ENCODE measurements around the gene TECPR2. TPM values are rescaled to one million over a fixed set of nuclear protein-coding genes. Genes with fewer than 3 reads are reported as not detected.
A peak's percentile ranks its signal among the peaks of the same experiment; 100 is the strongest.

Gene TECPR2
- total RNA-seq, 1 donor from 2014 or later = 8.4 TPM

DNA sequence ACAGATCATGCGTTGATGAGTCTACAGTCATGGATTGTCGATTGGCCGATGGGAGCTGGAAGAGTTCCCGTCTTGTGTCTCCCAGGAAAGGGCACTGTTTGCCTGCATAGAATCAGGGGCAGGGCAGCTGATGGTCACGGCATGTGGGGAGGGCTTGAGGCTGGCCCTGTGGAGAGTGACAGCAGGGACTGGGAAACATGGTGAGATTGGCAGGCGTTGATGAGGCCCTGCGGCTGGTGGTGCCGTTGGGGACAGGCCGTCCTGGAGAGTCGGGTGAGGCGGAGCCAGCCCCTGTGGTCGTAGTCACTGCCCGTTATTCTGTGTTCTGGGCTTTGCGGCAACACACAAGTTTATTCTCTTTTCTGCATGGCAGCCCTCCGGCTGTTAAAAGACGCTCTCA, 52.9 kb downstream of the TECPR2 start:
- Mint-ChIP-seq H3K9me3 (no peaks in the 10 kb centered on the region), H3K36me3 (peaks cover 17% of the 10 kb centered on the region), H3K4me1 (peaks cover 9% of the 10 kb centered on the region), H3K27ac (peak overlapping the region; percentile 51), H3K4me3 (no peak overlapping the region), H3K27me3 (ENCODE audit: insufficient read depth, low read depth) (peaks cover 9% of the 10 kb centered on the region)
- H3K4me2 ChIP-seq = no peak overlapping the region
- H3K36me3 ChIP-seq = no peaks in the 10 kb centered on the region
- H3K27me3 ChIP-seq = no peaks in the 10 kb centered on the region
- DNase-seq (ENCODE audit: low spot score) = no peak
- no peak overlapping the region for H3K4me3 ChIP-seq
- no peak overlapping the region for H2AFZ ChIP-seq (replicated peaks)
- H4K20me1 ChIP-seq (ENCODE audit: low read depth) = no peaks in the 10 kb centered on the region
- H3K9ac ChIP-seq = no peak overlapping the region
- no peak overlapping the region for H3K27ac ChIP-seq
- H3K79me2 ChIP-seq (ENCODE audit: low read depth) = no peaks in the 10 kb centered on the region
- no peaks in the 10 kb centered on the region for H3K9me3 ChIP-seq (ENCODE audit: low read depth)
- no peaks in the 10 kb centered on the region for H3K4me1 ChIP-seq
- TF ChIP-seq, protein P1, sequence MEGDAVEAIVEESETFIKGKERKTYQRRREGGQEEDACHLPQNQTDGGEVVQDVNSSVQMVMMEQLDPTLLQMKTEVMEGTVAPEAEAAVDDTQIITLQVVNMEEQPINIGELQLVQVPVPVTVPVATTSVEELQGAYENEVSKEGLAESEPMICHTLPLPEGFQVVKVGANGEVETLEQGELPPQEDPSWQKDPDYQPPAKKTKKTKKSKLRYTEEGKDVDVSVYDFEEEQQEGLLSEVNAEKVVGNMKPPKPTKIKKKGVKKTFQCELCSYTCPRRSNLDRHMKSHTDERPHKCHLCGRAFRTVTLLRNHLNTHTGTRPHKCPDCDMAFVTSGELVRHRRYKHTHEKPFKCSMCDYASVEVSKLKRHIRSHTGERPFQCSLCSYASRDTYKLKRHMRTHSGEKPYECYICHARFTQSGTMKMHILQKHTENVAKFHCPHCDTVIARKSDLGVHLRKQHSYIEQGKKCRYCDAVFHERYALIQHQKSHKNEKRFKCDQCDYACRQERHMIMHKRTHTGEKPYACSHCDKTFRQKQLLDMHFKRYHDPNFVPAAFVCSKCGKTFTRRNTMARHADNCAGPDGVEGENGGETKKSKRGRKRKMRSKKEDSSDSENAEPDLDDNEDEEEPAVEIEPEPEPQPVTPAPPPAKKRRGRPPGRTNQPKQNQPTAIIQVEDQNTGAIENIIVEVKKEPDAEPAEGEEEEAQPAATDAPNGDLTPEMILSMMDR (IDR thresholded peaks at IDR 0.05) = no peak
- TF ChIP-seq EZH2 (IDR thresholded peaks at IDR 0.05) = no peak
- TF ChIP-seq EZH2phosphoT487 (IDR thresholded peaks at IDR 0.05) = no peak
- H3F3A ChIP-seq (ENCODE audit: low read depth) = no peaks in the 10 kb centered on the region

DNA sequence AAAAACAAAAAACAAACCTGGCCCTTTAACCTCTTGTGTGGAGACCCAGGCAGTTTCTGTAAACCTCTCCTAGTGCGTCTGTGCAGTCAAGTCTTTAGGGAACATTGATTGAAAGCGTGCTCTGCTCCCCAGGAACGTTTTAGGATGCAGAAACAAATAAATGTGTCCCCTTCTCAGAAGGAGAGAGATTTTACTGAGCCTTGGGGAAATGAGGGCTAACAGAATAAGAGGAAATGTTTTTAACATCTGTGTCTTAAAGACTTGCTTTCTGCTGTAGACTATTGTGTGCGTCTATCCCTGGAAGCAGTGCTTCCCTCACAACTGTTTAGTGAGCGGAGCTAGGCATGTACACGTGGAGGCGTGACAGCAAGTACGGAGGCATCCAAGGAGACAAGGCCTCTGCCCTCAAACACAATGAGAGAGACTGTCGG, 54.3 kb downstream of the TECPR2 start:
- no peaks in the 10 kb centered on the region for H3K9me3 ChIP-seq (ENCODE audit: low read depth)
- peaks cover 7% of the 10 kb centered on the region for H4K20me1 ChIP-seq (ENCODE audit: low read depth)
- DNase-seq (ENCODE audit: low spot score) = no peak
- no peak for TF ChIP-seq EZH2 (IDR thresholded peaks at IDR 0.05)
- no peak for TF ChIP-seq EZH2phosphoT487 (IDR thresholded peaks at IDR 0.05)
- TF ChIP-seq, protein P1 (IDR thresholded peaks at IDR 0.05) = no peak
- H2AFZ ChIP-seq (replicated peaks) = no peak overlapping the region
- no peak overlapping the region for H3K4me3 ChIP-seq
- no peak overlapping the region for H3K27ac ChIP-seq
- H3K36me3 ChIP-seq = no peaks in the 10 kb centered on the region
- Mint-ChIP-seq H3K27ac (peak overlapping the region; percentile 75), H3K4me1 (peaks cover 9% of the 10 kb centered on the region), H3K27me3 (ENCODE audit: insufficient read depth, low read depth) (peaks cover 10% of the 10 kb centered on the region), H3K36me3 (peaks cover 17% of the 10 kb centered on the region), H3K4me3 (no peak overlapping the region), H3K9me3 (no peaks in the 10 kb centered on the region)
- no peaks in the 10 kb centered on the region for H3F3A ChIP-seq (ENCODE audit: low read depth)
- no peaks in the 10 kb centered on the region for H3K79me2 ChIP-seq (ENCODE audit: low read depth)
- no peak overlapping the region for H3K9ac ChIP-seq
- no peaks in the 10 kb centered on the region for H3K27me3 ChIP-seq
- no peaks in the 10 kb centered on the region for H3K4me1 ChIP-seq
- no peak overlapping the region for H3K4me2 ChIP-seq

DNA sequence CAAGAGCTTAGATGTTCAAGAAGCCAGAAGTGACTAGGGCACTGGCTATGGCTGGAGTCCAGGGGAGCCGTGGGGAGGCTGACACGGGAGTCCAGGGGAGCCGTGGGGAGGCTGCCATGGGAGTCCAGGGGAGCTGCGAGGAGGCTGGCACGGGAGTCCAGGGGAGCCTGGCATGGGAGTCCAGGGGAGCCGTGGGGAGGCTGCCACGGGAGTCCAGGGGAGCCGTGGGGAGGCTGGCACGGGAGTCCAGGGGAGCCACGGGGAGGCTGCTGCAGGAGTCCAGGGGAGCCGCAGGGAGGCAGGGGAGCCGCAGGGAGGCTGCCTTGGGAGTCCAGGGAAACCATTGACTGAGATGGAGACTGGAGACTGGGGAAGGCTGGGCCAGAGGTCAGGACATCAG, 54.9 kb downstream of the TECPR2 start:
- Mint-ChIP-seq H3K4me1 (peaks cover 9% of the 10 kb centered on the region), H3K4me3 (no peak overlapping the region), H3K36me3 (peaks cover 17% of the 10 kb centered on the region), H3K27me3 (ENCODE audit: insufficient read depth, low read depth) (peaks cover 10% of the 10 kb centered on the region), H3K27ac (no peak overlapping the region), H3K9me3 (no peaks in the 10 kb centered on the region)
- Histone ChIP-seq H3K27ac (no peak overlapping the region), H3K4me3 (no peak overlapping the region), H3K4me1 (no peaks in the 10 kb centered on the region), H3K27me3 (no peaks in the 10 kb centered on the region), H3K36me3 (no peaks in the 10 kb centered on the region), H3F3A (ENCODE audit: low read depth) (no peaks in the 10 kb centered on the region), H3K4me2 (no peak overlapping the region), H4K20me1 (ENCODE audit: low read depth) (peaks cover 7% of the 10 kb centered on the region), H3K79me2 (ENCODE audit: low read depth) (no peaks in the 10 kb centered on the region), H3K9me3 (ENCODE audit: low read depth) (no peaks in the 10 kb centered on the region), H3K9ac (no peak overlapping the region), H2AFZ (replicated peaks) (no peak overlapping the region)
- TF ChIP-seq, protein P1 (IDR thresholded peaks at IDR 0.05) = no peak
- TF ChIP-seq EZH2 (IDR thresholded peaks at IDR 0.05) = no peak
- TF ChIP-seq EZH2phosphoT487 (IDR thresholded peaks at IDR 0.05) = no peak
- no peak for DNase-seq (ENCODE audit: low spot score)

All from neural progenitor cell (in vitro differentiated cells).